GM23248 (cell line): ENCODE results near the gene GLB1L3.
"Not testable (repeated sequence)": the region's sequence is repeated elsewhere in the genome, so short reads cannot be mapped to it uniquely, and the experiment has no call there.

ENCODE experiments used
- EZH2 ChIP-seq: fragments of 200-600 bp; sonication (generic); IDR thresholded peaks from 2 replicates; pipeline ENCODE4 v1.6.1; 2018; ENCODE audit warnings: antibody characterized with exemption, mild to moderate bottlenecking; ENCODE audit not compliant: insufficient read depth, poor library complexity, severe bottlenecking
- EZH2phosphoT487 ChIP-seq: fragments of 200-600 bp; sonication (generic); IDR thresholded peaks from 2 replicates; pipeline ENCODE4 v1.6.1; 2018; ENCODE audit warnings: antibody characterized with exemption, moderate library complexity, mild to moderate bottlenecking, low read depth; ENCODE audit not compliant: insufficient read depth

GRCh38 chr11:134321373-134321772, 45.2 kb downstream of the GLB1L3 start:
- TF ChIP-seq EZH2, EZH2phosphoT487: not testable (repeated sequence)
